ENCODE results near the gene TRIM2. TPM values are rescaled to one million over a fixed set of nuclear protein-coding genes. Genes with fewer than 3 reads are reported as not detected.

Gene TRIM2
- total and polyA plus RNA-seq, 2 experiments from 2014 or later = 32.0 to 82.1 TPM

DNA sequence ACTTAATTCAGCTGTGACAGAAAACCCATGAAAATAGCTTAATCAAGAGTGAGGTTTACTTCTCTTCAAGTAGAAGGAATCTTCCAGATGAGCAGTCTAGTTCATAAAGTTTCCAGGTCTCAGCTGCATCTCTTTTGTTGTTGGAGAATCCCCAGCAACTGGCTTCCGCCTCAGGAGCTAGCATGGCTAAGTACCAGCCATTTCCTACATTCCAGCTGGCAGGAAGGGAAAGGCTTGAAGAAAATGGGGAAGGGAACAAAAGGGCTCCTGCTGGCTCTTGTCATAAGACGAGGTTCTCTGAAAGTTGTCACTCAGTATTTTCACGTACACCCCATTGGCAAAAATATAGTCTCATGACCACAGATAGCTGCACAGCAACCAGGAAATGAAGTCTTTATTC is 27.3 kb upstream of the TRIM2 start:
- no peak overlapping the region for H3K4me3 ChIP-seq
- 74% methylated on average over 3 of the region's 3 CpGs for WGBS (ENCODE audit: low lambda C conversion rate, missing lambda C conversion rate)
- H3K36me3 ChIP-seq (replicated peaks; ENCODE audit: insufficient read depth, low read depth) = no peaks in the 10 kb centered on the region
- no peak overlapping the region for H2AFZ ChIP-seq
- no peaks in the 10 kb centered on the region for H4K20me1 ChIP-seq (ENCODE audit: insufficient read depth, poor library complexity, severe bottlenecking)
- DNase-seq (ENCODE audit: low spot score) = no peak
- H3K4me2 ChIP-seq = no peak overlapping the region
- H3K27me3 ChIP-seq = no peaks in the 10 kb centered on the region
- no peak for TF ChIP-seq EZH2 (IDR thresholded peaks at IDR 0.05; ENCODE audit: borderline replicate concordance)
- TF ChIP-seq, protein P1, sequence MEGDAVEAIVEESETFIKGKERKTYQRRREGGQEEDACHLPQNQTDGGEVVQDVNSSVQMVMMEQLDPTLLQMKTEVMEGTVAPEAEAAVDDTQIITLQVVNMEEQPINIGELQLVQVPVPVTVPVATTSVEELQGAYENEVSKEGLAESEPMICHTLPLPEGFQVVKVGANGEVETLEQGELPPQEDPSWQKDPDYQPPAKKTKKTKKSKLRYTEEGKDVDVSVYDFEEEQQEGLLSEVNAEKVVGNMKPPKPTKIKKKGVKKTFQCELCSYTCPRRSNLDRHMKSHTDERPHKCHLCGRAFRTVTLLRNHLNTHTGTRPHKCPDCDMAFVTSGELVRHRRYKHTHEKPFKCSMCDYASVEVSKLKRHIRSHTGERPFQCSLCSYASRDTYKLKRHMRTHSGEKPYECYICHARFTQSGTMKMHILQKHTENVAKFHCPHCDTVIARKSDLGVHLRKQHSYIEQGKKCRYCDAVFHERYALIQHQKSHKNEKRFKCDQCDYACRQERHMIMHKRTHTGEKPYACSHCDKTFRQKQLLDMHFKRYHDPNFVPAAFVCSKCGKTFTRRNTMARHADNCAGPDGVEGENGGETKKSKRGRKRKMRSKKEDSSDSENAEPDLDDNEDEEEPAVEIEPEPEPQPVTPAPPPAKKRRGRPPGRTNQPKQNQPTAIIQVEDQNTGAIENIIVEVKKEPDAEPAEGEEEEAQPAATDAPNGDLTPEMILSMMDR (IDR thresholded peaks at IDR 0.05; ENCODE audit: poor library complexity) = no peak
- no peak for TF ChIP-seq EZH2phosphoT487 (IDR thresholded peaks at IDR 0.05; ENCODE audit: low read depth, severe bottlenecking, unreplicated experiment)
- no peaks in the 10 kb centered on the region for H3K4me1 ChIP-seq (ENCODE audit: insufficient read depth)
- H3K9me3 ChIP-seq (ENCODE audit: low read depth) = no peaks in the 10 kb centered on the region
- H3K79me2 ChIP-seq = no peaks in the 10 kb centered on the region
- H3K27ac ChIP-seq = no peak overlapping the region
- H3K9me2 ChIP-seq (replicated peaks; ENCODE audit: insufficient read depth) = no peaks in the 10 kb centered on the region

DNA sequence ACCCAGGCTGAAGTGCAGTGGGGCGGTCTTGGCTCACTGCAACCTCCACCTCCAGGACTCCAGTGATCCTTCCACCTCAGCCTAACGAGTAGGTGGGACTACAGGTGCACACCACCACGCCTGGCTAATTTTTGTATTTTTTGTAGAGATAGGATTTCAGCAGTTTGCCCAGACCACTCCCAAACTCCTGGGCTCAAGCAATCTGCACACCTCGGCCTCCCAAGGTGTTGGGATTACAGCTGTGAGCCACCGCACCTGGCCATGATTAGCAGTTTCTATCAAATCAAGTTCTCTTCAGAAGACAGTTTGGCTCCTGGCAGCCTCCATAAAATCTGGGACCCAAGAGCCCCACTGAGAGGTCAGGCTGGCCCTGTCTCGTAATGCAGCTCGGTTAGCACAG is 26.4 kb upstream of the TRIM2 start:
- Histone ChIP-seq H3K27ac (no peak overlapping the region), H3K36me3 (replicated peaks; ENCODE audit: insufficient read depth, low read depth) (no peaks in the 10 kb centered on the region), H3K27me3 (no peaks in the 10 kb centered on the region), H2AFZ (no peak overlapping the region), H4K20me1 (ENCODE audit: insufficient read depth, poor library complexity, severe bottlenecking) (no peaks in the 10 kb centered on the region), H3K9me3 (ENCODE audit: low read depth) (no peaks in the 10 kb centered on the region), H3K4me1 (ENCODE audit: insufficient read depth) (no peaks in the 10 kb centered on the region), H3K79me2 (no peaks in the 10 kb centered on the region), H3K9me2 (replicated peaks; ENCODE audit: insufficient read depth) (no peaks in the 10 kb centered on the region), H3K4me2 (no peak overlapping the region), H3K4me3 (no peak overlapping the region)
- DNase-seq (ENCODE audit: low spot score) = no peak
- TF ChIP-seq EZH2phosphoT487 (IDR thresholded peaks at IDR 0.05; ENCODE audit: low read depth, severe bottlenecking, unreplicated experiment) = no peak
- TF ChIP-seq, protein P1 (IDR thresholded peaks at IDR 0.05; ENCODE audit: poor library complexity) = no peak
- TF ChIP-seq EZH2 (IDR thresholded peaks at IDR 0.05; ENCODE audit: borderline replicate concordance) = no peak
- 93% methylated on average over 7 of the region's 7 CpGs for WGBS (ENCODE audit: low lambda C conversion rate, missing lambda C conversion rate)

DNA sequence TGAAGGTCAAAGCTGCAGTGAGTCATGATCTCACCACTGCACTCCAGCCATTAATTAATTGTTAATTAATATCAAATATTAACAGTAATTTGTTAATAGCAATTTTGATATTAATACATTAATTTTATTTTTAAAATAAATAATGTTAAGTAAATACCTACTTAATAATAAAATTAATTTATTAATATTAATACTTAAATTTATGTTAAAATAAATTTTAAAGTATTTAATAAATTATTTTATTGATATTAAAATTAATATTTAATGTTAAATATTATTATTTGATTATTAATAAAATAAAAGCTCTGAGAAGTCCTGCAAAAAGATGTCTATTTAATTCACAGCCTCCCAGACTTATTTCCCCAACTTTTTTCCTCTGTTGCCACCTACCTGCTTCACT is 25.1 kb upstream of the TRIM2 start:
- no peaks in the 10 kb centered on the region for H3K9me3 ChIP-seq (ENCODE audit: low read depth)
- H2AFZ ChIP-seq = no peak overlapping the region
- H3K79me2 ChIP-seq = no peaks in the 10 kb centered on the region
- TF ChIP-seq, protein P1 (IDR thresholded peaks at IDR 0.05; ENCODE audit: poor library complexity) = no peak
- TF ChIP-seq EZH2phosphoT487 (IDR thresholded peaks at IDR 0.05; ENCODE audit: low read depth, severe bottlenecking, unreplicated experiment) = no peak
- H3K9me2 ChIP-seq (replicated peaks; ENCODE audit: insufficient read depth) = no peaks in the 10 kb centered on the region
- no peak overlapping the region for H3K27ac ChIP-seq
- no peaks in the 10 kb centered on the region for H3K27me3 ChIP-seq
- H3K4me3 ChIP-seq = no peak overlapping the region
- no peaks in the 10 kb centered on the region for H3K4me1 ChIP-seq (ENCODE audit: insufficient read depth)
- DNase-seq (ENCODE audit: low spot score) = no peak
- no peak overlapping the region for H3K4me2 ChIP-seq
- no peaks in the 10 kb centered on the region for H3K36me3 ChIP-seq (replicated peaks; ENCODE audit: insufficient read depth, low read depth)
- H4K20me1 ChIP-seq (ENCODE audit: insufficient read depth, poor library complexity, severe bottlenecking) = no peaks in the 10 kb centered on the region

DNA sequence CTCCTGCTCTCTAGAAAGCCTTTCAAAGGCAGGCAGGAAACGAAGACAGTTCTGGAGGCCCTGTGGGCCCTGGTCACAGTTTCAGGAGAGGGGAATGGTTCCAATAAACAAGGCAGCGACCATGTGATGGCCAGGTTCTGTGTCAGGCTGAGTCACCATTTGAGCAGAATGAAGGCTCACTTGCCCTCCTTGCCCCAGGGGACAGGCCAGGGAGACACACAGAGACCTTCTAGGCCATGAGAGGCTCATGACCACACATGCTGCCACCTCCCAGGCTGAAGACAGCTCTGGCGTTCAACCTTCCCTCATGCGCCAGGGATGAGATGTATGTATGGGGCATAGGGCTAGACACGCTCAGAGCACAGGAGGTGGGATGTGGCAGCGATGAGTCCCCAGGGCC is 22.9 kb upstream of the TRIM2 start:
- Histone ChIP-seq H3K4me2 (no peak overlapping the region), H3K27ac (no peak overlapping the region), H4K20me1 (ENCODE audit: insufficient read depth, poor library complexity, severe bottlenecking) (no peaks in the 10 kb centered on the region), H3K9me2 (replicated peaks; ENCODE audit: insufficient read depth) (no peaks in the 10 kb centered on the region), H3K9me3 (ENCODE audit: low read depth) (no peaks in the 10 kb centered on the region), H3K27me3 (no peaks in the 10 kb centered on the region), H3K4me3 (no peak overlapping the region), H3K79me2 (no peaks in the 10 kb centered on the region), H2AFZ (no peak overlapping the region), H3K4me1 (ENCODE audit: insufficient read depth) (no peaks in the 10 kb centered on the region), H3K36me3 (replicated peaks; ENCODE audit: insufficient read depth, low read depth) (no peaks in the 10 kb centered on the region)
- TF ChIP-seq, protein P1 (IDR thresholded peaks at IDR 0.05; ENCODE audit: poor library complexity) = no peak
- TF ChIP-seq EZH2 (IDR thresholded peaks at IDR 0.05; ENCODE audit: borderline replicate concordance) = no peak
- TF ChIP-seq EZH2phosphoT487 (IDR thresholded peaks at IDR 0.05; ENCODE audit: low read depth, severe bottlenecking, unreplicated experiment) = no peak
- DNase-seq (ENCODE audit: low spot score) = no peak
- 89% methylated on average over 6 of the region's 6 CpGs for WGBS (ENCODE audit: low lambda C conversion rate, missing lambda C conversion rate)
